ENCODE measurements around the gene KCNG2. TPM values are rescaled to one million over a fixed set of nuclear protein-coding genes. Genes with fewer than 3 reads are reported as not detected.

Gene KCNG2
- total and polyA plus RNA-seq, 2 of the 13 experiments (the other 11 are each of a cell fraction or from before 2014, with no cell fraction given), result not detected

DNA sequence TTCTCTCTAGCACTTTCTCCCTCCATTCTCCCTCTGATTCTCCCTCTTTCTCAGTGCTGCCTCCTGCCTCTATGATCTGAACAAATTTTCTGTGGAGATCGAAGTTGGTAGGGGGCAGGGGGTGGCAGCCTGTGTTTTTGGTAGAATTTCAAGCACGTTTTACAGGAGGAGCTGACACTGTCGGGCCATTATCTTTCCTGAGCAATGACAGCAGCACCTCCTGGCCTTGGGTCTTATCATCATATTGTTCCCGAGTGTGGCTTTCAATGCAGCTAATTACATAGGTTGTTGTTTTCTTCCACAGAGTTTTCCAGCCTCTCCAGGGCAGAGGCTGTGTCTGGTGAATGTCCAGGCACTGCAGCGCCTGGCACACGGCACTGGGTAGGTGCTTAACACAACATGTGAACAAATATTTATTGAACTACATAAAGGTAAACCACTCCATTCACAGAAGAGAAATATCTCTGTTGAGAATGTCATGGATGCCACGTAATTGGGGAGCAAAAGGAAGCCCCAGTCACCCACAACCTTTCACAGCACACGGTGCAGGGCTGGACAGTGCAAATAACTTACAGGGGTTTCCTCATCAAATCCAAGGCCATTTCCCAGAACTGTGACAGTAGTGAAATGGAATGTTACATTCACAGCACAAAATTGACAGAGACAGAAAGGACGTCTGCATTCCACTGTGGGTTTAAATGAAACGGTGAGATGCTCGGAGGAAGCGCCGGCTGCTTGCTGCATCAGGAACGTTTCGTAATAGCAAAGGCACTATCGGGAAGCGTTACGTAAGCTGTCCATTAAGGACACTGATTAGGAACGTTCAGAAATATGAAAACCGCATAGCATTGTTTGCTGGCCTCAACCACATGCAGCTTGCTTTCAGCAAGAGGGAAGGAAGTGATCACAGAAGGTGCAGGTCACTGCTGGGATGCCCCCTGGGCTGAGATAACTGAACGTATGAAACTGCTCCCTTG, 6.5 kb upstream of the KCNG2 start (continued):
- TF ChIP-seq, protein P1, sequence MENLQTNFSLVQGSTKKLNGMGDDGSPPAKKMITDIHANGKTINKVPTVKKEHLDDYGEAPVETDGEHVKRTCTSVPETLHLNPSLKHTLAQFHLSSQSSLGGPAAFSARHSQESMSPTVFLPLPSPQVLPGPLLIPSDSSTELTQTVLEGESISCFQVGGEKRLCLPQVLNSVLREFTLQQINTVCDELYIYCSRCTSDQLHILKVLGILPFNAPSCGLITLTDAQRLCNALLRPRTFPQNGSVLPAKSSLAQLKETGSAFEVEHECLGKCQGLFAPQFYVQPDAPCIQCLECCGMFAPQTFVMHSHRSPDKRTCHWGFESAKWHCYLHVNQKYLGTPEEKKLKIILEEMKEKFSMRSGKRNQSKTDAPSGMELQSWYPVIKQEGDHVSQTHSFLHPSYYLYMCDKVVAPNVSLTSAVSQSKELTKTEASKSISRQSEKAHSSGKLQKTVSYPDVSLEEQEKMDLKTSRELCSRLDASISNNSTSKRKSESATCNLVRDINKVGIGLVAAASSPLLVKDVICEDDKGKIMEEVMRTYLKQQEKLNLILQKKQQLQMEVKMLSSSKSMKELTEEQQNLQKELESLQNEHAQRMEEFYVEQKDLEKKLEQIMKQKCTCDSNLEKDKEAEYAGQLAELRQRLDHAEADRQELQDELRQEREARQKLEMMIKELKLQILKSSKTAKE (CRISPR knock-in tag; IDR thresholded peaks at IDR 0.05; ENCODE audit: borderline replicate concordance), result peak; percentile 81
- no peak for TF ChIP-seq TBL1XR1 (IDR thresholded peaks at IDR 0.05; ENCODE audit: borderline replicate concordance, low read length, partially characterized antibody)
- no peak for TF ChIP-seq KLF13 (CRISPR knock-in tag; IDR thresholded peaks at IDR 0.05)
- peak; percentile 47; the same call in 1 of the 2 replicates for TF ChIP-seq HDAC1 (CRISPR knock-in tag; IDR thresholded peaks at IDR 0.05)
- TF ChIP-seq, protein P2, sequence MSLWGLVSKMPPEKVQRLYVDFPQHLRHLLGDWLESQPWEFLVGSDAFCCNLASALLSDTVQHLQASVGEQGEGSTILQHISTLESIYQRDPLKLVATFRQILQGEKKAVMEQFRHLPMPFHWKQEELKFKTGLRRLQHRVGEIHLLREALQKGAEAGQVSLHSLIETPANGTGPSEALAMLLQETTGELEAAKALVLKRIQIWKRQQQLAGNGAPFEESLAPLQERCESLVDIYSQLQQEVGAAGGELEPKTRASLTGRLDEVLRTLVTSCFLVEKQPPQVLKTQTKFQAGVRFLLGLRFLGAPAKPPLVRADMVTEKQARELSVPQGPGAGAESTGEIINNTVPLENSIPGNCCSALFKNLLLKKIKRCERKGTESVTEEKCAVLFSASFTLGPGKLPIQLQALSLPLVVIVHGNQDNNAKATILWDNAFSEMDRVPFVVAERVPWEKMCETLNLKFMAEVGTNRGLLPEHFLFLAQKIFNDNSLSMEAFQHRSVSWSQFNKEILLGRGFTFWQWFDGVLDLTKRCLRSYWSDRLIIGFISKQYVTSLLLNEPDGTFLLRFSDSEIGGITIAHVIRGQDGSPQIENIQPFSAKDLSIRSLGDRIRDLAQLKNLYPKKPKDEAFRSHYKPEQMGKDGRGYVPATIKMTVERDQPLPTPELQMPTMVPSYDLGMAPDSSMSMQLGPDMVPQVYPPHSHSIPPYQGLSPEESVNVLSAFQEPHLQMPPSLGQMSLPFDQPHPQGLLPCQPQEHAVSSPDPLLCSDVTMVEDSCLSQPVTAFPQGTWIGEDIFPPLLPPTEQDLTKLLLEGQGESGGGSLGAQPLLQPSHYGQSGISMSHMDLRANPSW (CRISPR knock-in tag; IDR thresholded peaks at IDR 0.05; ENCODE audit: borderline replicate concordance), result no peak
- TF ChIP-seq GATAD2A (CRISPR knock-in tag; IDR thresholded peaks at IDR 0.05), result peak; percentile 96
- 0 out of 2 replicates have a peak, but pooled peaks have one; percentile 9 for TF ChIP-seq SIX4 (CRISPR knock-in tag; IDR thresholded peaks at IDR 0.05)
- no peak for TF ChIP-seq CBX1 (IDR thresholded peaks at IDR 0.05; ENCODE audit: low read depth)
- TF ChIP-seq, protein P3, sequence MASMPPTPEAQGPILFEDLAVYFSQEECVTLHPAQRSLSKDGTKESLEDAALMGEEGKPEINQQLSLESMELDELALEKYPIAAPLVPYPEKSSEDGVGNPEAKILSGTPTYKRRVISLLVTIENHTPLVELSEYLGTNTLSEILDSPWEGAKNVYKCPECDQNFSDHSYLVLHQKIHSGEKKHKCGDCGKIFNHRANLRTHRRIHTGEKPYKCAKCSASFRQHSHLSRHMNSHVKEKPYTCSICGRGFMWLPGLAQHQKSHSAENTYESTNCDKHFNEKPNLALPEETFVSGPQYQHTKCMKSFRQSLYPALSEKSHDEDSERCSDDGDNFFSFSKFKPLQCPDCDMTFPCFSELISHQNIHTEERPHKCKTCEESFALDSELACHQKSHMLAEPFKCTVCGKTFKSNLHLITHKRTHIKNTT (CRISPR knock-in tag; IDR thresholded peaks at IDR 0.05), result no peak
- 0 out of 2 replicates have a peak, but pooled peaks have one; percentile 45 for TF ChIP-seq CBFB (CRISPR knock-in tag; IDR thresholded peaks at IDR 0.05)
- peak; percentile 77; the same call in 1 of the 2 replicates for TF ChIP-seq ETV6 (CRISPR knock-in tag; conservative IDR thresholded peaks at IDR 0.05)
- no peak for TF ChIP-seq FOXO1 (CRISPR knock-in tag; IDR thresholded peaks at IDR 0.05)
- TF ChIP-seq SMAD3 (CRISPR knock-in tag; IDR thresholded peaks at IDR 0.05), result 0 out of 2 replicates have a peak, but pooled peaks have one; percentile 71
- TF ChIP-seq KLF6 (CRISPR knock-in tag; IDR thresholded peaks at IDR 0.05), result peak; percentile 93
- no peak for TF ChIP-seq ZFP1 (CRISPR knock-in tag; IDR thresholded peaks at IDR 0.05)

All from HepG2 (cell line).